CD4-positive, alpha-beta T cell treated with Interleukin-10 for 1 hour (primary cell): Measurements from ENCODE around the gene HES5.

Source experiments
- DNase-seq: peaks from one replicate; pipeline ENCODE4 v3.0.0-alpha.2; 2020

The HES5 gene

GRCh38 chr1:2514863-2515762 is 14.9 kb downstream of the HES5 start:
- DNase-seq: no peak

- no peak for DNase-seq
Measured at GRCh38 chr1:2513939-2514652, 16.0 kb downstream of the HES5 start.

- no peak for DNase-seq
Measured at GRCh38 chr1:2512862-2513421, 17.1 kb downstream of the HES5 start.

- DNase-seq: no peak
Measured at GRCh38 chr1:2510366-2511155, 19.5 kb downstream of the HES5 start.

GRCh38 chr1:2509589-2509988 is 20.5 kb downstream of the HES5 start:
- DNase-seq: no peak

- no peak for DNase-seq
Measured at GRCh38 chr1:2508751-2509150, 21.3 kb downstream of the HES5 start.

GRCh38 chr1:2508180-2508579 is 21.9 kb downstream of the HES5 start:
- DNase-seq: no peak

- DNase-seq: no peak
Measured at GRCh38 chr1:2507744-2508155, 22.3 kb downstream of the HES5 start.

- no peak for DNase-seq
Measured at GRCh38 chr1:2506901-2507565, 23.0 kb downstream of the HES5 start.

- no peak for DNase-seq
Measured at GRCh38 chr1:2506007-2506860, 23.8 kb downstream of the HES5 start.

- no peak for DNase-seq
Measured at GRCh38 chr1:2505461-2505994, 24.5 kb downstream of the HES5 start.

GRCh38 chr1:2504949-2505272 is 25.2 kb downstream of the HES5 start:
- DNase-seq: no peak

- no peak for DNase-seq
Measured at GRCh38 chr1:2504225-2504948, 25.7 kb downstream of the HES5 start.

- no peak for DNase-seq
Measured at GRCh38 chr1:2503554-2504224, 26.4 kb downstream of the HES5 start.

- no peak for DNase-seq
Measured at GRCh38 chr1:2502661-2503553, 27.2 kb downstream of the HES5 start.

- no peak for DNase-seq
Measured at GRCh38 chr1:2502210-2502609, 27.9 kb downstream of the HES5 start.

GRCh38 chr1:2501820-2502119 is 28.3 kb downstream of the HES5 start:
- no peak for DNase-seq

- no peak for DNase-seq
Measured at GRCh38 chr1:2501041-2501819, 28.8 kb downstream of the HES5 start.
